CD4-positive, alpha-beta T cell (primary cell): ENCODE results near the gene COA1. TPM values are rescaled to one million over a fixed set of nuclear protein-coding genes. Genes with fewer than 3 reads are reported as not detected.

Source experiments
- ATAC-seq: fragments of 200-7000 bp; cut with Tn5 transposase; one replicate; pipeline ENCODE4 v1.10.0; 2022; ENCODE audit warnings: mild to moderate bottlenecking; ENCODE audit not compliant: poor library complexity
- CTCF ChIA-PET: fragments of 350-600 bp; sonication (Branson Sonifier 250); formaldehyde crosslinking; loops from one replicate; lab custom pipeline; 2021; ENCODE audit warnings: antibody characterized with exemption, inconsistent platforms; lab: Charles Lee
- POLR2A ChIA-PET: fragments of 350-600 bp; sonication (Branson Sonifier 250); formaldehyde crosslinking; loops from one replicate; lab custom pipeline; 2021; ENCODE audit warnings: antibody characterized with exemption, inconsistent platforms; lab: Charles Lee
- DNase-seq, 14 experiments: peaks; one replicate each; pipeline ENCODE4 v3.0.0-alpha.2; 2013 to 2020; ENCODE audit warnings: mixed read lengths in 2 of 14
- H3K27ac ChIP-seq, 2 donors: one replicate each; pipeline versions ENCODE4 v1.5.1 to v1.7.0; 2013; ENCODE audit warnings: low read length in 2 of 2, low read depth in 1 of 2, mild to moderate bottlenecking in 1 of 2
- H3K27me3 ChIP-seq, 2 experiments: 1 replicate in 1 of 2; 2 replicates in 1 of 2; pipeline versions ENCODE4 v1.6.1 to v1.7.0; 2013; ENCODE audit warnings: low read length in 2 of 2, control low read depth in 1 of 2, mild to moderate bottlenecking in 1 of 2, moderate library complexity in 1 of 2; ENCODE audit not compliant: insufficient read depth in 2 of 2, control insufficient read depth in 1 of 2
- H3K36me3 ChIP-seq: one replicate; pipeline ENCODE4 v1.6.1; 2013; ENCODE audit warnings: low read length, control low read depth; ENCODE audit not compliant: insufficient read depth
- H3K4me1 ChIP-seq: one replicate; pipeline ENCODE4 v1.6.1; 2013; ENCODE audit warnings: low read length, control low read depth; ENCODE audit not compliant: insufficient read depth
- H3K4me3 ChIP-seq: one replicate; pipeline ENCODE4 v1.5.1; 2013; ENCODE audit warnings: mild to moderate bottlenecking, low read length, moderate library complexity
- H3K9me3 ChIP-seq, 2 experiments: 1 replicate in 1 of 2; 2 replicates in 1 of 2; pipeline versions ENCODE4 v1.6.1 to v1.7.0; 2013; ENCODE audit warnings: low read length in 2 of 2, mild to moderate bottlenecking in 2 of 2, control low read depth in 1 of 2, moderate library complexity in 1 of 2; ENCODE audit not compliant: control insufficient read depth in 1 of 2, insufficient read depth in 1 of 2
- H3K27ac Mint-ChIP-seq: one replicate; pipeline ENCODE4 v1.8.0; 2020; ENCODE audit warnings: mixed read lengths
- H3K27me3 Mint-ChIP-seq: one replicate; pipeline ENCODE4 v1.8.0; 2021; ENCODE audit warnings: mixed read lengths
- H3K36me3 Mint-ChIP-seq: one replicate; pipeline ENCODE4 v1.8.0; 2021; ENCODE audit warnings: low read depth, mixed read lengths
- H3K4me1 Mint-ChIP-seq: one replicate; pipeline ENCODE4 v1.8.0; 2021; ENCODE audit warnings: low read depth, mixed read lengths
- H3K4me3 Mint-ChIP-seq: one replicate; pipeline ENCODE4 v1.8.0; 2020; ENCODE audit warnings: mild to moderate bottlenecking, mixed read lengths
- H3K9me3 Mint-ChIP-seq: one replicate; pipeline ENCODE4 v1.8.0; 2020; ENCODE audit warnings: mixed read lengths
- intact Hi-C, 2 experiments: fragments of 100-400 bp; cut with DNase I in 1 of 2; cut with micrococcal nuclease in 1 of 2; formaldehyde crosslinking; loops; one replicate each; pipeline versions ENCODE4 v1.15.1 to v1.9.0; 2023 to 2025; cut with DNase I, micrococcal nuclease
- total RNA-seq, 174 experiments: library from RNA in 2 of 174; stranded (reverse) in 2 of 174; gene quantifications; one replicate each; pipeline ENCODE4 v1.2.3 and lab custom pipeline; 2021 to 2026
- TF ChIP-seq, protein P1 (sequence below): fragments of 200-600 bp; IDR thresholded peaks from one replicate; pipeline ENCODE4 v1.8.0; 2022; ENCODE audit warnings: antibody characterized with exemption, mild to moderate bottlenecking

Gene COA1
- total RNA-seq, 2 experiments from 2014 or later, result 78.9 to 80.7 TPM

DNA sequence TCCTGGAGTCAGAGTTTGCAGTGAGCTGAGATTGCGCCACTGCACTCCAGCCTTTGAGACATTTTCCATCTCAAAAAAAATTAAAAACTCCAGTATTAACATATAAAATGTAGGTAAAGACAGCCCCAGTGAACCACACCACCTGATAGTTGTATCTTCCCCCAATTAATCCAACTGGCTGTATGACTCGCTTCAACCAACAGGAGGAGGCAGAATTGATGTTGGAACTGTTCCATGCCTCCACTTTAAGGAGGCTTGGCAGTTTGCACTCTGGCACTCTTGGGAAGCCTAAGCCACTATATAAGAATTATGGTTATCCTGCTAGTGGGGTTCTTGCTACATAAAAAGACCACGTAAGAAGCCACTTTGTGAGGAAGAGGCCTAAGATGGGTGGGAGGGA is 73.7 kb downstream of the COA1 start:
- H3K9me3 Mint-ChIP-seq, result no peaks in the 10 kb centered on the region
- ChIA-PET POLR2A (interaction anchor here (0.8 kb wide), 1 partner anchor 27 kb away, joined by 3 read pairs; no protein-coding TSS in a partner anchor), CTCF (no interaction called here)
- TF ChIP-seq, protein P1, sequence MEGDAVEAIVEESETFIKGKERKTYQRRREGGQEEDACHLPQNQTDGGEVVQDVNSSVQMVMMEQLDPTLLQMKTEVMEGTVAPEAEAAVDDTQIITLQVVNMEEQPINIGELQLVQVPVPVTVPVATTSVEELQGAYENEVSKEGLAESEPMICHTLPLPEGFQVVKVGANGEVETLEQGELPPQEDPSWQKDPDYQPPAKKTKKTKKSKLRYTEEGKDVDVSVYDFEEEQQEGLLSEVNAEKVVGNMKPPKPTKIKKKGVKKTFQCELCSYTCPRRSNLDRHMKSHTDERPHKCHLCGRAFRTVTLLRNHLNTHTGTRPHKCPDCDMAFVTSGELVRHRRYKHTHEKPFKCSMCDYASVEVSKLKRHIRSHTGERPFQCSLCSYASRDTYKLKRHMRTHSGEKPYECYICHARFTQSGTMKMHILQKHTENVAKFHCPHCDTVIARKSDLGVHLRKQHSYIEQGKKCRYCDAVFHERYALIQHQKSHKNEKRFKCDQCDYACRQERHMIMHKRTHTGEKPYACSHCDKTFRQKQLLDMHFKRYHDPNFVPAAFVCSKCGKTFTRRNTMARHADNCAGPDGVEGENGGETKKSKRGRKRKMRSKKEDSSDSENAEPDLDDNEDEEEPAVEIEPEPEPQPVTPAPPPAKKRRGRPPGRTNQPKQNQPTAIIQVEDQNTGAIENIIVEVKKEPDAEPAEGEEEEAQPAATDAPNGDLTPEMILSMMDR, result no peak
- peaks cover 74% of the 10 kb centered on the region for H3K4me1 Mint-ChIP-seq
- Histone ChIP-seq H3K4me1 (peaks cover 57% of the 10 kb centered on the region), H3K4me3 (no peak overlapping the region), H3K36me3 (peaks cover 6% of the 10 kb centered on the region), H3K9me3 (no peaks in the 10 kb centered on the region), H3K27ac (no peak overlapping the region), H3K27me3 (no peaks in the 10 kb centered on the region)
- DNase-seq (no peak), ATAC-seq (no peak)
- H3K27me3 Mint-ChIP-seq, result no peaks in the 10 kb centered on the region
- H3K4me3 Mint-ChIP-seq, result no peak overlapping the region
- peak overlapping the region; percentile 34 for H3K27ac Mint-ChIP-seq
- peaks cover 33% of the 10 kb centered on the region for H3K36me3 Mint-ChIP-seq
- intact Hi-C loops, result no loop called here

- peaks cover 6% of the 10 kb centered on the region for H3K36me3 ChIP-seq
- peak overlapping the region; percentile 77 for H3K27ac Mint-ChIP-seq
- peaks cover 72% of the 10 kb centered on the region for H3K4me1 Mint-ChIP-seq
- CTCF ChIA-PET, result interaction anchor here (0.7 to 12.7 kb wide), 2 partner anchors 22 to 69 kb away, joined by 3 to 167 read pairs; partner anchors contain the start of gene STK17A
- peaks cover 26% of the 10 kb centered on the region for H3K36me3 Mint-ChIP-seq
- H3K27ac ChIP-seq, result peak overlapping the region in 1 of 2 donors; percentile 42
- DNase-seq (no peak), ATAC-seq (no peak)
- H3K4me3 ChIP-seq, result no peak overlapping the region
- no peaks in the 10 kb centered on the region for H3K27me3 ChIP-seq
- POLR2A ChIA-PET, result interaction anchor here (0.8 to 1.2 kb wide), 2 partner anchors 14 to 71 kb away, joined by 3 to 6 read pairs; partner anchors contain the start of gene STK17A
- H3K9me3 ChIP-seq, result no peaks in the 10 kb centered on the region
- intact Hi-C loops, result loop anchor here in 1 of 2 experiments (5.0 kb wide), 1 partner anchor 72 kb away; the partner anchor contains the start of gene STK17A
- TF ChIP-seq, protein P1, result no peak
- H3K9me3 Mint-ChIP-seq, result no peaks in the 10 kb centered on the region
- H3K27me3 Mint-ChIP-seq, result no peaks in the 10 kb centered on the region
- H3K4me1 ChIP-seq, result peaks cover 62% of the 10 kb centered on the region
- H3K4me3 Mint-ChIP-seq, result peak overlapping the region; percentile 56
These were observed 75.3 kb downstream of the COA1 start for GRCh38 chr7:43653891-43654504.

DNA sequence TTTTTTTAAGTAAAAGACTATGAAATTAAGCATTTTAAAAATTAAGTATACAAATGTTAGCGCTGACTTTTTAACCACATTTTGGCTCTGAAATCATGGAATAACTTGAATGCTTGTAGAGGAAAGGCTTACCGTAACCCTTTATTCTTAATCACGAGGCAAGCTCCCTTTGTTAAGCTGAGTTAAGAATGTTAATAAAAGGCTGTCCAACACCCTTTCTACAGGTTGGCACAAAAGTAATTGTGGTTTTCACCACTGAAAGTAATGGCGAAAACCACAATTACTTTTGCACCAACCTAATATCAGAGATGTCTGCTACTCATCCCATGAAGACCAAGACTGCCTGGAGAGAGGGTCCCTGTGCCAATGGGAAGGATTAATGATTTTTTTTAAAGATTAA is 75.9 kb downstream of the COA1 start:
- Mint-ChIP-seq H3K4me3 (peak overlapping the region; percentile 40), H3K27me3 (no peaks in the 10 kb centered on the region), H3K9me3 (no peaks in the 10 kb centered on the region), H3K4me1 (peaks cover 72% of the 10 kb centered on the region), H3K36me3 (peaks cover 21% of the 10 kb centered on the region), H3K27ac (peak overlapping the region; percentile 77)
- no peak for ATAC-seq
- Histone ChIP-seq H3K4me1 (peaks cover 61% of the 10 kb centered on the region), H3K27ac (peak overlapping the region in 1 of 2 donors; percentile 42), H3K36me3 (peaks cover 6% of the 10 kb centered on the region), H3K27me3 (no peaks in the 10 kb centered on the region), H3K9me3 (no peaks in the 10 kb centered on the region), H3K4me3 (no peak overlapping the region)
- intact Hi-C loops, result loop anchor here in 1 of 2 experiments (5.0 kb wide), 1 partner anchor 71 kb away; the partner anchor contains the start of gene STK17A
- no peak for DNase-seq
- ChIA-PET POLR2A (interaction anchor here (0.8 to 1.2 kb wide), 2 partner anchors 15 to 71 kb away, joined by 3 to 6 read pairs; partner anchors contain the start of gene STK17A), CTCF (interaction anchor here (0.7 to 12.7 kb wide), 3 partner anchors 22 to 69 kb away, joined by 3 to 167 read pairs (median 58); partner anchors contain the start of gene STK17A)
- TF ChIP-seq, protein P1, result no peak
